IPS DF 6.9 (cell line): ENCODE results near the gene ULK3.

Source experiments
- DNase-seq: peaks from one replicate; pipeline ENCODE4 v3.0.0-alpha.2; 2013; ENCODE audit warnings: low read depth, low spot score
- H3K27ac ChIP-seq: one replicate; pipeline ENCODE4 v1.5.1; 2013; ENCODE audit warnings: low read length, control low read depth
- H3K27me3 ChIP-seq: 2 replicates; pipeline ENCODE4 v1.6.1; 2013; ENCODE audit warnings: mild to moderate bottlenecking, low read length; ENCODE audit not compliant: control insufficient read depth, insufficient read depth
- H3K36me3 ChIP-seq: 2 replicates; pipeline ENCODE4 v1.6.1; 2013; ENCODE audit warnings: low read length; ENCODE audit not compliant: control insufficient read depth, insufficient read depth
- H3K4me1 ChIP-seq: 2 replicates; pipeline ENCODE4 v1.6.1; 2013; ENCODE audit warnings: low read length; ENCODE audit not compliant: control insufficient read depth, insufficient read depth
- H3K4me3 ChIP-seq: 2 replicates; pipeline ENCODE4 v1.5.1; 2013; ENCODE audit warnings: mild to moderate bottlenecking, low read length
- H3K9me3 ChIP-seq: 2 replicates; pipeline ENCODE4 v1.6.1; 2013; ENCODE audit warnings: low read length, inconsistent platforms; ENCODE audit not compliant: control insufficient read depth, insufficient read depth
- WGBS: extraction: QIAGEN DNeasy Blood & Tissue Kit; methylation state at CpG from one replicate; pipeline ENCODE4 v1.1.7; 2013; ENCODE audit warnings: mixed read lengths, missing lambda C conversion rate; ENCODE audit not compliant: insufficient read length, insufficient coverage; 5-methylcytosine and 5-hydroxymethylcytosine counted together

Gene ULK3

DNA sequence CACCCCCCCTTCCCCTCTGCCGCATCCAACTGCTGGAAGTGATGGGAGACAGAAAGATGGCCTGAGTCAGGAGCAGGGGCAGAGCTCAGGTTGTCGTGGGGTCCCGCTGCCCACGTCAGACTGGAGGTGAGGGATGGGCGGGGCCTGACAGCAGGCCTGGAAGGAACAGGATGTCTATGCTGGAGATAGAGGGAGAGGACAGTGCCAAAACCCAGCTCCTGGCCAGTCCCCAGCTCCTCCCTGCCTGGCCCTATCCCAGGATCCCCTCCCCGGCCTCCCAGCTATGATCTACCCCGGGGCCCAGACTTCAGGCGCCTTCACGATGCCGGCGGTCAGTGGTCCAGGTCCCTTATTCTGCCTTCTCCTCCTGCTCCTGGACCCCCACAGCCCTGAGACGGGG lies 30.4 kb downstream of the ULK3 start, which contains the start of gene LMAN1L:
TSS of gene LMAN1L (plus strand) at position 303 of the 400 bp plus-strand sequence. CDS start at position 323, 20 bp downstream.
- Histone ChIP-seq H3K27me3 (no peaks in the 10 kb centered on the region), H3K4me1 (peaks cover 2% of the 10 kb centered on the region; the same call in 1 of the 2 replicates), H3K4me3 (no peak within 1 kb of the TSS), H3K36me3 (no peaks in the 10 kb centered on the region), H3K27ac (no peak within 1 kb of the TSS), H3K9me3 (no peaks in the 10 kb centered on the region)
- no CpG with 5 or more reads among the region's 12 CpGs for WGBS
- DNase-seq: no peak

DNA sequence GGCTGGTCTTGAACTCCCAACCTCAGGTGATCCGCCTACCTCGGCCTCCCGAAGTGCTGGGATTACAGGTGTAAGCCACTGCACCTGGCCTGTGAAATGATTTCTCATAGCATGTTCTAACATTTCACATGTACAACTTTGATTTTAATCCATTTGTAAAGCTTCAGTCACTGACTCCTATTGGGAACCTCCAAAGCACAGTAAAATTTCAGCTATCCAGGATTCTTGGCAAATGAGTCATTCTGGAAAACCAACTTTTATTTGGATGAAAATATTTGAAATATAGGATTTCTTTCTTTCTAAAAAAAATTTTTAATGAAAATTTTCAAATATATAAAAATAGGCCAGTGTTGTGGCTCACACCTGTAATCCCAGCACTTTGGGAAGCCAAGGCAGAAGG lies 33.0 kb downstream of the ULK3 start:
- WGBS: no CpG with 5 or more reads among the region's 3 CpGs
- Histone ChIP-seq H3K4me3 (no peak overlapping the region), H3K36me3 (no peaks in the 10 kb centered on the region), H3K27ac (no peak overlapping the region), H3K9me3 (no peaks in the 10 kb centered on the region), H3K4me1 (no peaks in the 10 kb centered on the region; the same call in 1 of the 2 replicates), H3K27me3 (no peaks in the 10 kb centered on the region)
- no peak for DNase-seq

- H3K4me1 ChIP-seq: no peaks in the 10 kb centered on the region; the same call in 1 of the 2 replicates
- no peaks in the 10 kb centered on the region for H3K36me3 ChIP-seq
- H3K4me3 ChIP-seq: no peak overlapping the region
- no peak overlapping the region for H3K27ac ChIP-seq
- H3K27me3 ChIP-seq: no peaks in the 10 kb centered on the region
- DNase-seq: no peak
- no CpG with 5 or more reads among the region's 5 CpGs for WGBS
- H3K9me3 ChIP-seq: no peaks in the 10 kb centered on the region
These were observed 33.7 kb downstream of the ULK3 start for GRCh38 chr15:74809242-74809641.

DNA sequence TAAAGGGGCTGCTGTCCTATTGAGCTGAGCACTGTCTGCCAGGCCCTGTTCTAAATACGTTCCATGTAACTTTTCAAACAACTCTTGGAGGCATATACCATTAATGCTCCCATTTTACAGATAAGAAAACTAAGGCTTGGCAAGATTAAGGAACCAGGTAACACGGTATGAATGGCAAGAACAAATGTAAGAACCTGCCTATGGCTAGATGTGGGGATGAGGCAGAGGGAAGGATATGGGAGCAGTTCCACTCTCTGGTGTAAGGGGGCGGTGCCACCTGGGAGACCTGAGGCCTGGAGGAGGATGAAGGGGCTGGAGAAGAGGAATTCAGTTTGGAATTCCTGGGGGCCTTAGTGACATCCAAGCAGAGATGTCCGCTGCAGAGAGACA lies 34.1 kb downstream of the ULK3 start:
- no peaks in the 10 kb centered on the region; the same call in 1 of the 2 replicates for H3K4me1 ChIP-seq
- no peaks in the 10 kb centered on the region for H3K36me3 ChIP-seq
- no peak for DNase-seq
- no peak overlapping the region for H3K4me3 ChIP-seq
- no peaks in the 10 kb centered on the region for H3K9me3 ChIP-seq
- WGBS: no CpG with 5 or more reads among the region's 4 CpGs
- no peaks in the 10 kb centered on the region for H3K27me3 ChIP-seq
- H3K27ac ChIP-seq: no peak overlapping the region

GRCh38 chr15:74808078-74808839 lies 34.7 kb downstream of the ULK3 start:
- H3K4me3 ChIP-seq: no peak overlapping the region
- DNase-seq: no peak
- no peak overlapping the region for H3K27ac ChIP-seq
- WGBS: no CpG with 5 or more reads among the region's 18 CpGs
- H3K4me1 ChIP-seq: no peaks in the 10 kb centered on the region; the same call in 1 of the 2 replicates
- no peaks in the 10 kb centered on the region for H3K27me3 ChIP-seq
- peaks cover 3% of the 10 kb centered on the region; the same call in 1 of the 2 replicates for H3K36me3 ChIP-seq
- no peaks in the 10 kb centered on the region for H3K9me3 ChIP-seq

DNA sequence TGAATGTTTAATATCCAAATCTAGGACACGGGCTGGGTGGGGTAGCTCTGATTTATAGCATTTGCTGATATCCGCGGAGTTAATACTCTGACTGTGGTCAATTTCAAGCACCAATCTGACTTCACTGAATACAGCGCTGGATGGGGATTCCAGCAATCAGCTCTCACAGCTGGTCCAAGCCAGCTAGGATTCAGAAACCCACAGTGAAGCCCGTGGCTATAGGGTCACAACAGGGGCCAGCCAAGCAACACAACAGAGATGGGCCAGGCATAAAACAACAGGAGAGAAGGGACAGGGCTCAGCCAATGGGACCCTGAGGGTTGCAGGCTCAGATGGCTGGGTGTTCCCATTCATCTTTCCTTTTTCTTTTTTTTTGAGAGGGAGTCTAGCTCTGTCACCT lies 35.7 kb downstream of the ULK3 start:
- H3K4me3 ChIP-seq: no peak overlapping the region
- H3K4me1 ChIP-seq: no peaks in the 10 kb centered on the region; the same call in 1 of the 2 replicates
- peaks cover 11% of the 10 kb centered on the region; the same call in 1 of the 2 replicates for H3K36me3 ChIP-seq
- no peak for DNase-seq
- H3K27me3 ChIP-seq: no peaks in the 10 kb centered on the region
- no peak overlapping the region for H3K27ac ChIP-seq
- no peaks in the 10 kb centered on the region for H3K9me3 ChIP-seq
- no CpG with 5 or more reads among the region's 5 CpGs for WGBS

GRCh38 chr15:74804935-74805334 lies 38.0 kb downstream of the ULK3 start:
- Histone ChIP-seq H3K36me3 (peaks cover 18% of the 10 kb centered on the region), H3K4me1 (peaks cover under 1% of the 10 kb centered on the region), H3K4me3 (no peak overlapping the region), H3K27me3 (no peaks in the 10 kb centered on the region), H3K9me3 (no peaks in the 10 kb centered on the region), H3K27ac (no peak overlapping the region)
- DNase-seq: no peak
- no CpG with 5 or more reads among the region's 6 CpGs for WGBS

GRCh38 chr15:74802862-74803447 lies 40.0 kb downstream of the ULK3 start:
- Histone ChIP-seq H3K27ac (no peak overlapping the region), H3K9me3 (no peaks in the 10 kb centered on the region), H3K27me3 (no peaks in the 10 kb centered on the region), H3K4me3 (no peak overlapping the region), H3K36me3 (peaks cover 20% of the 10 kb centered on the region), H3K4me1 (peaks cover 2% of the 10 kb centered on the region; the same call in 1 of the 2 replicates)
- WGBS: no CpG with 5 or more reads among the region's 31 CpGs
- DNase-seq: no peak

GRCh38 chr15:74802290-74802689 lies 40.7 kb downstream of the ULK3 start:
- Histone ChIP-seq H3K27ac (no peak overlapping the region), H3K9me3 (no peaks in the 10 kb centered on the region), H3K36me3 (peaks cover 20% of the 10 kb centered on the region), H3K4me1 (peaks cover 2% of the 10 kb centered on the region; the same call in 1 of the 2 replicates), H3K4me3 (no peak overlapping the region), H3K27me3 (no peaks in the 10 kb centered on the region)
- no CpG with 5 or more reads among the region's 20 CpGs for WGBS
- no peak for DNase-seq

GRCh38 chr15:74801311-74801997 lies 41.5 kb downstream of the ULK3 start:
- Histone ChIP-seq H3K27ac (no peak overlapping the region), H3K36me3 (peaks cover 20% of the 10 kb centered on the region), H3K4me1 (peaks cover 2% of the 10 kb centered on the region; the same call in 1 of the 2 replicates), H3K9me3 (no peaks in the 10 kb centered on the region), H3K4me3 (no peak overlapping the region), H3K27me3 (no peaks in the 10 kb centered on the region)
- WGBS: no CpG with 5 or more reads among the region's 18 CpGs
- DNase-seq: no peak
